ENCODE data around the gene NAP1L4. TPM values are rescaled to one million over a fixed set of nuclear protein-coding genes. Genes with fewer than 3 reads are reported as not detected.
"Not testable (repeated sequence)": the region's sequence is repeated elsewhere in the genome, so short reads cannot be mapped to it uniquely, and the experiment has no call there.

NAP1L4 gene
- total and polyA plus RNA-seq, 9 donors = 54.4 to 136 (median 102) TPM

GRCh38 chr11:2942872-2943710 is 49.0 kb downstream of the NAP1L4 start:
- no peak overlapping the region for H3K4me3 ChIP-seq
- H3K9me3 ChIP-seq = no peaks in the 10 kb centered on the region
- no peak overlapping the region for H3K27ac ChIP-seq
- 72 to 79% (median 78%) methylated on average over 15 of the region's 15 CpGs for WGBS, 3 donors
- TF ChIP-seq EP300 (IDR thresholded peaks at IDR 0.05) = no peak
- no peak for TF ChIP-seq CTCF (IDR thresholded peaks at IDR 0.05)
- TF ChIP-seq POLR2A (IDR thresholded peaks at IDR 0.05) = no peak
- no peaks in the 10 kb centered on the region for H3K27me3 ChIP-seq
- H3K4me1 ChIP-seq (ENCODE audit: insufficient read depth) = peaks cover 11% of the 10 kb centered on the region
- intact Hi-C loops (cut with DNase I) = no loop called here
- H3K36me3 ChIP-seq = no peaks in the 10 kb centered on the region
- no peak for DNase-seq

DNA sequence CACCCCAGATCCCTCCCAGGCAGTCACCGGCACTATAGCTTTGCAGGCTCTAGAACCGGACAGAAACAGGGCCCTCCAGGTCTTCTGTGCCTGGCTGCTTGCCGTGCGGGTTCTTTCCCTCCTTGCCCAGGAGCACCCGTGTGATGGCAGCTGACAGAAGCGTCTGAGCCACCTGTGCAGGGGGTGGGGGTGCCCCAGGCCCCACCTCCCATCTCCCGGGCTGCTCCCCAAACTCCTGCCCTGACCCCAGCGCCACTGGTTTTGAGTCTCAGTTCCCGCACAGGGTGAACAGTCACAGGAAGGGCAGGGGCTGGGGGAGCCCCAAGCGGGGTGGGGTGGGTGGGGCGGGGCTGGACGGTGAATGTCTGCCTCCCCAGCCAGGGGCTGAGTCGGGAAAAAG is 49.7 kb downstream of the NAP1L4 start:
- 63 to 71% (median 65%) methylated on average over 11 to 13 of the region's 13 CpGs for whole genome bisulfite sequencing, 3 donors
- H3K27ac ChIP-seq = no peak overlapping the region
- intact Hi-C loops (cut with DNase I) = no loop called here
- H3K4me1 ChIP-seq (ENCODE audit: insufficient read depth) = peaks cover 11% of the 10 kb centered on the region
- H3K36me3 ChIP-seq = no peaks in the 10 kb centered on the region
- no peak for TF ChIP-seq POLR2A (IDR thresholded peaks at IDR 0.05)
- DNase-seq = no peak
- no peak overlapping the region for H3K4me3 ChIP-seq
- H3K9me3 ChIP-seq = no peaks in the 10 kb centered on the region
- H3K27me3 ChIP-seq = no peaks in the 10 kb centered on the region

GRCh38 chr11:2940921-2941821 is 51.0 kb downstream of the NAP1L4 start:
- H3K27me3 ChIP-seq = no peaks in the 10 kb centered on the region
- no peak overlapping the region for H3K4me3 ChIP-seq
- TF ChIP-seq CTCF (IDR thresholded peaks at IDR 0.05) = no peak
- peaks cover 11% of the 10 kb centered on the region for H3K4me1 ChIP-seq (ENCODE audit: insufficient read depth)
- H3K36me3 ChIP-seq = no peaks in the 10 kb centered on the region
- H3K27ac ChIP-seq = no peak overlapping the region
- H3K9me3 ChIP-seq = no peaks in the 10 kb centered on the region
- intact Hi-C loops (cut with DNase I) = no loop called here
- 46 to 51% (median 50%) methylated on average over 9 to 10 of the region's 10 CpGs for WGBS, 3 donors
- DNase-seq = no peak

DNA sequence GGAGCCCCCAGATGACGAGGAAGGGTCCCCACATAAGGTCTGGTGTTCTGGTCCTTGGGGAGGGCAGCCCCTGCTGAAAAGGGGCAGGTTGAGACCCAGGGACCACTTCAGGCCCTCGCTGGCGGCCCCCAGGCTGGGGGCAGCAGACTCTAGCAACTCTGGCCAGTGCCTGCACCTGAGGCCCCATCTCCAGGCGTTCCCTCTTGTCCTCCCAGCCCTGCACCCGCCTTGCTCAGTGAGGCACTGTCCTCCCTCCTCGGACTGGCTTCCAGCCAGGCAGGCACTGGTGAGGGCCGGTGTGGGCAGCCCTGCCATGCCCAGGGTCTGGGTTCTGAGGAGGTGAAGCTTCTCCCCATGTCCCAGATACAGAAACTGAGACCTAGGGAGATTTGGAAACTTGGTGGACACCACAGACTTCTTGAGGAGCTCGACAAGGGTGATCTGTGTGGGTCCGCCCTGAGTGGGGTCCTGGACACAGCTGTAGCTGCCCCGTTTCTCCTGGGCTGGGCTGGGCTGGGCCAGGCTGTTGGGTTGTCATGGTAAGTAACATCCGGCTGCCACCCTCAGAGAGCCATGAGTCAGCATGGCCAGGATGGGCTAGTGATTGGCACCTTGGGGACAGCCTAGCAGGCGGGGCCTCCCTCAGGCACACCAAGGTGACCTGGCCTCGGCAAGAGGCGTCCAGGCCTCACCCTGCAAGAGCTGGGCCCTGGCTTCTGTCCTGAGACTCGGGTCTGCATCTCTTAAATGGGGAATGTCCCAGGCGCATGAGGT is 51.8 kb downstream of the NAP1L4 start:
- peak in 1 of 5 donors; percentile 24 for DNase-seq
- Histone ChIP-seq H3K27me3 (no peaks in the 10 kb centered on the region), H3K4me1 (ENCODE audit: insufficient read depth) (peaks cover 8% of the 10 kb centered on the region), H3K36me3 (no peaks in the 10 kb centered on the region), H3K4me3 (no peak overlapping the region), H3K27ac (no peak overlapping the region), H3K9me3 (no peaks in the 10 kb centered on the region)
- intact Hi-C loops (cut with DNase I) = no loop called here
- WGBS, 3 donors = 49 to 52% (median 51%) methylated on average over 15 to 16 of the region's 16 CpGs
- TF ChIP-seq EP300 (IDR thresholded peaks at IDR 0.05) (no peak), CTCF (IDR thresholded peaks at IDR 0.05) (no peak), POLR2A (IDR thresholded peaks at IDR 0.05) (no peak)

- DNase-seq; H3K4me3 ChIP-seq; H3K27me3 ChIP-seq; H3K9me3 ChIP-seq; intact Hi-C loops (cut with DNase I); H3K36me3 ChIP-seq; H3K4me1 ChIP-seq (ENCODE audit: insufficient read depth); H3K27ac ChIP-seq: not testable (repeated sequence)
- WGBS, 3 donors = 78 to 89% (median 87%) methylated on average over 20 of the region's 20 CpGs
Observed at GRCh38 chr11:2938458-2939418, 53.4 kb downstream of the NAP1L4 start.

DNA sequence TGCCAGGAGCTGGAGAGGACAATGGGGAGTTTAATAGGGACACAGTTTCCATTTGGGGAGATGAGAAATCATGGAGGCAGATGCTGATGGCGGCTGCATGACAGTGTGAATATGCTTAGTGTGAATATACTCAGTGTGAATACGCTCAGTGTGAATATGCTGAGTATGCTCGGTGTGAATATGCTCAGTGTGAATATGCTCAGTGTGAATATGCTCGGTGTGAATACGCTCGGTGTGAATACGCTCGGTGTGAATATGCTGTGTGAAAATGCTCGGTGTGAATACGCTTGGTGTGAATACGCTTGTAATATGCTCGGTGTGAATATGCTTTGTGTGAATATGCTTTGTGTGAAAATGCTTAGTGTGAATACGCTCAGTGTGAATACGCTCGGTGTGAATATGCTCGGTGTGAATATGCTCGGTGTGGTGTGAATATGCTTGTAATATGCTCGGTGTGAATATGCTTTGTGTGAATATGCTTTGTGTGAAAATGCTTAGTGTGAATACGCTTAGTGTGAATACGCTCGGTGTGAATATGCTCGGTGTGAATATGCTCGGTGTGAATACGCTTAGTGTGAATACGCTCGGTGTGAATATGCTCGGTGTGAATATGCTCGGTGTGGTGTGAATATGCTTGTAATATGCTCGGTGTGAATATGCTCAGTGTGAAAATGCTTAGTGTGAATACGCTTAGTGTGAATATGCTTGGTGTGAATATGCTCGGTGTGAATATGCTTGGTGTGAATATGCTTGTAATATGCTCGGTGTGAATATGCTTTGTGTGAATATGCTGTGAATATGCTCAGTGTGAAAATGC is 54.3 kb downstream of the NAP1L4 start:
- H3K9me3 ChIP-seq; intact Hi-C loops (cut with DNase I); DNase-seq; H3K4me3 ChIP-seq; H3K36me3 ChIP-seq; H3K27me3 ChIP-seq; H3K4me1 ChIP-seq (ENCODE audit: insufficient read depth); H3K27ac ChIP-seq: not testable (repeated sequence)
- 87 to 91% (median 90%) methylated on average over 32 of the region's 32 CpGs for WGBS, 3 donors
